HCT116 (cell line): ENCODE measurements around the gene RASGRP2.

ENCODE experiments used
- CEBPB ChIP-seq: IDR thresholded peaks from 2 replicates; pipeline ENCODE4 v1.6.1; 2012; ENCODE audit warnings: low read depth
- EZH2phosphoT487 ChIP-seq: fragments of 200-600 bp; IDR thresholded peaks from 2 replicates; pipeline ENCODE4 v1.6.1; 2018; ENCODE audit warnings: antibody characterized with exemption, borderline replicate concordance
- JUND ChIP-seq: IDR thresholded peaks from 2 replicates; pipeline ENCODE4 v1.6.1; 2012
- POLR2A ChIP-seq: IDR thresholded peaks from 2 replicates; pipeline ENCODE4 v1.7.0; 2011; ENCODE audit warnings: borderline replicate concordance; ENCODE audit not compliant: insufficient read depth, insufficient read length; ENCODE audit errors: extremely low read depth
- POLR2AphosphoS5 ChIP-seq: IDR thresholded peaks from 2 replicates; pipeline ENCODE4 v1.6.1; 2011; ENCODE audit warnings: mild to moderate bottlenecking, low read depth, low read length, moderate library complexity
- SRF ChIP-seq: IDR thresholded peaks from 2 replicates; pipeline ENCODE4 v1.6.1; 2012; ENCODE audit warnings: low read depth
- ZNF274 ChIP-seq: fragments of 200-500 bp; sonication (Bioruptor generic); IDR thresholded peaks from 2 replicates; pipeline ENCODE4 v1.6.1; 2014; ENCODE audit warnings: mild to moderate bottlenecking, low read depth, low read length, inconsistent platforms
- TF ChIP-seq, protein P1 (sequence below), 3 experiments: fragments of 200-600 bp in 1 of 3; sonication (generic) in 1 of 3; IDR thresholded peaks in 2 of 3; conservative IDR thresholded peaks in 1 of 3; 2 replicates each; pipeline ENCODE4 v1.5.1; 2012 to 2017; ENCODE audit warnings: low read depth in 2 of 3, low read length in 2 of 3, antibody characterized with exemption in 1 of 3, borderline replicate concordance in 1 of 3, control low read depth in 1 of 3, mild to moderate bottlenecking in 1 of 3, mixed read lengths in 1 of 3, mixed run types in 1 of 3, moderate library complexity in 1 of 3; ENCODE audit not compliant: insufficient read depth in 1 of 3

DNA sequence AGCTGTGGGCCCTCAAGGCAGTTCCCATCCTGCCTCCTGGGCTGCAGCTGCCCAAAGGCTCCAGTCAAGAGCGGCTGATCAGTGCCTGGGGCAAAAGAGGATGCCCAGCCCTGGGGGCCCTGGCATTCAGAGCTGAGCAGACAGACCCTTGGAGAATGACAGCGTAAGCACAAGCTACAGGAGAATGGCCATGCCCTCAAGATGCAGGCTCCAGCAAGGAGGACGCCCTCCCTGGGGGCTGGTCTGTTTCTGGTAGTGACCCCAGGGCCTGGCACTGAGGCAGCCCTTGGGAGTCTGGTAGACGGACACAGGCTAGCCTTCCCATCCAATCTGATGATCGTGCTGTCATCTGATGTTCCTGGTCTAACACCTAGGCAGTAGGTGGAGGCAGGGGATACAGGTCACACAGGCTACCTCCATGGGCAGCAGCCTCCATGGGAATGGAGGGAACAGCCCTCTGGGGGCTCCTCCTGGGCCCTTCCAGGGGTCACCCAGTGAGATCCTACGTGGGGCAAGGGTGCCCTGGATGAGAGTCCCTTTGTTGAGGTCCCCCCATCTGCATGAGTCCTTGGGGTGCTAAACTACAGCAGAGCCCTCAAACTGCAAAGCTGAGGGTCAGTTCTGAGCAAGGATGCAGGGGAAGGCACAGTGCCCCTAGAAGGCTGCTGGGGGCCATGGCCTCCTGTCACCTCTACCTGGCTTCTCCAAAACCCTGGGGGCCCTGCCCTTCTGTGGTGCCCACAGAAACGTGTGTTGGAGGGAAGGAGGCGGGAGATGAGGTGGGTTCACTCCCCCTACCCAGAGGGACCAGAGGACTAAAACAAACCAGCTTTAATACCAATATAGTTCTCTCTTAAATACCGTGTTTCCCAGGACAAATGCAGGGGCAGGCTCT, 44.6 kb upstream of the RASGRP2 start:
- TF ChIP-seq EZH2phosphoT487 (no peak), POLR2A (no peak), CEBPB (no peak), POLR2AphosphoS5 (no peak), ZNF274 (no peak), JUND (no peak), SRF (no peak)
- TF ChIP-seq, protein P1, sequence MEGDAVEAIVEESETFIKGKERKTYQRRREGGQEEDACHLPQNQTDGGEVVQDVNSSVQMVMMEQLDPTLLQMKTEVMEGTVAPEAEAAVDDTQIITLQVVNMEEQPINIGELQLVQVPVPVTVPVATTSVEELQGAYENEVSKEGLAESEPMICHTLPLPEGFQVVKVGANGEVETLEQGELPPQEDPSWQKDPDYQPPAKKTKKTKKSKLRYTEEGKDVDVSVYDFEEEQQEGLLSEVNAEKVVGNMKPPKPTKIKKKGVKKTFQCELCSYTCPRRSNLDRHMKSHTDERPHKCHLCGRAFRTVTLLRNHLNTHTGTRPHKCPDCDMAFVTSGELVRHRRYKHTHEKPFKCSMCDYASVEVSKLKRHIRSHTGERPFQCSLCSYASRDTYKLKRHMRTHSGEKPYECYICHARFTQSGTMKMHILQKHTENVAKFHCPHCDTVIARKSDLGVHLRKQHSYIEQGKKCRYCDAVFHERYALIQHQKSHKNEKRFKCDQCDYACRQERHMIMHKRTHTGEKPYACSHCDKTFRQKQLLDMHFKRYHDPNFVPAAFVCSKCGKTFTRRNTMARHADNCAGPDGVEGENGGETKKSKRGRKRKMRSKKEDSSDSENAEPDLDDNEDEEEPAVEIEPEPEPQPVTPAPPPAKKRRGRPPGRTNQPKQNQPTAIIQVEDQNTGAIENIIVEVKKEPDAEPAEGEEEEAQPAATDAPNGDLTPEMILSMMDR (IDR thresholded peaks at IDR 0.05 in 2 of 3, conservative IDR thresholded peaks at IDR 0.05 in 1 of 3; ENCODE audit: borderline replicate concordance in 1 of 3, insufficient read depth in 1 of 3, low read depth in 2 of 3, low read length in 2 of 3) = no peak
